Measurements from ENCODE around the gene ZNF709.
"Not testable (repeated sequence)": the region's sequence is repeated elsewhere in the genome, so short reads cannot be mapped to it uniquely, and the experiment has no call there.

Gene ZNF709

DNA sequence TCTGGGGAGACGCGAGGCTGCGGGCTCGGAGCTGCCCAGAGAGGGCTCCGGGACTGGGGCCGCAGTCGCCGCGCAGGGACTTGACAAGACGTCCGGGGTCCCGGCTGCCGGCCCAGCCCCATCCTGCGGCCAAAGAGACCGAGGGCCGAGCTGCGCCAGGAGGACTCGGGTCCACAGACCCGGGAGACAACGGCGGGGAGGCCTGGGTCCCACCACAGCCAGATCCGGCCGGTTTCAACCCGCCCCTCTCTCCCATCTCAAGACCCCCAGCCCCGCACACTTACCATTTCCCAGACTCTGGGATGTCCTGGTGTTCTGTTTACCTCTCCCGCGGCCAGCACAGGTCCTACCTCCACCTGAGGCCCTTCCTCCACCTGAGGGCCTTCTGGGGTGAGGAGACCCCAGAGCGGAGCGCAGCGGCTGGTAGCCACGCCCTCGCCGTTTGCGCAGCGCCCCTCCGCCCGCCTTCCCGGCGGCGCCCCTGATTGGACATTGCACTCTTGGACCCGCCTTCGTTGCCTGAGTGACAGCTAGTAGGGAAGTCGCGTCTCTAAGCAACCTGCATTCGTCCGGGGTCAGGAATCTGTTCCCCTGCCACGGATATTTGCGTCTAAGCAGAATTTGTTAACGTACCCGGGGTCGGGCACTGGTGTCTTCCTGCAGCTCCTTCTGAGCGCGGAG is at the start of gene ZNF709:
Gene ZNF709 (minus strand): TSS at position 446 of the 681 bp plus-strand sequence. CDS start 159 bp downstream, at position 287.
- no peak for DNase-seq

DNA sequence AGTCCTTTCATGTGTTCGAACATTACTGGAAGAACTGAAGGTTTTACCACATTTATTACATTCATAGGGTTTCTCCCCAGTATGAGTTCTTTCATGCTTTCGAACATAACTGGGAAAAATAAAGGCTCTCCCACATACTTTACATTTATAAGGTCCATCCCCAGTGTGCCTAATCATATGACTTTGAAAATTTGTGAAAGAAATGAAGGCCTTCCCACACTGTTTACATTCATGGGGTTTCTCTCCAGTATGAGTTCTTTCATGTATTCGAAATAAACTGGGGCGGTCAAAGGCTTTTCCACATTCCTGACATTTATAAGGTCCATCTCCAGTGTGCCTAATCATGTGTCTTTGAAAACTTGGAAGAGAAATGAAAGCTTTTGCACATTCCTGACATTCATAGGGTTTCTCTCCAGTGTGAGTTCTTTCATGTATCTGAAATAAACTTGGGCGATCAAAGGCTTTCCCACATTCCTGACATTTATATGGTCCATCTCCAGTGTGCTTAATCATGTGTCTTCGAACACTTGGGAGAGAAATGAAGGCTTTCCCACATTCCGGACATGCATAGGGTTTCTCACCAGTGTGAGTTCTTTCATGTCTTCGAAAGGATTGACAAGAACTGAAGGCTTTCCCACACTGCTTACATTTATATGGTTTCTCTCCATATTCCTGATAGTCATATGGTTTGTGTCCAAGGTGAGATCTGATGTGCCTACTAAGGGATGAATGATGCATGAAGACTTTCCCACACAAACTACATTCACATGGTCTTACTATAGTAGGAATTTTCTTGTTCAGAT is 42.6 kb upstream of the ZNF709 start:
- no peak for DNase-seq

DNA sequence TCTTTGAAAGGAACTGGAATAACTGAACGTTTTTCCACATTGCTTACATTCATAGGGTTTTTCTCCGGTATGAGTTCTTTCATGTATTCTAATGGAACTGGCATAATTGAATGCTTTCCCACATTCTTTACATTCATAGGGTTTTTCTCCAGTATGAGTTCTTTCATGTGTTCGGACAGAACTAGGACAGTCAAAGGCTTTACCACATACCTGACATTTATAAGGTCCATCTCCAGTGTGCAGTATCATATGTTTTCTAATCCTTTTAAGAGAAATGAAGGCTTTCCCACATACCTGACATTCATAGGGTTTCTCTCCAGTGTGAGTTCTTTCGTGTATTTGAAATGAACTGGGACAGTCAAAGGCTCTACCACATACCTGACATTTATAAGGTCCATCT is 41.9 kb upstream of the ZNF709 start:
- no peak for DNase-seq

DNA sequence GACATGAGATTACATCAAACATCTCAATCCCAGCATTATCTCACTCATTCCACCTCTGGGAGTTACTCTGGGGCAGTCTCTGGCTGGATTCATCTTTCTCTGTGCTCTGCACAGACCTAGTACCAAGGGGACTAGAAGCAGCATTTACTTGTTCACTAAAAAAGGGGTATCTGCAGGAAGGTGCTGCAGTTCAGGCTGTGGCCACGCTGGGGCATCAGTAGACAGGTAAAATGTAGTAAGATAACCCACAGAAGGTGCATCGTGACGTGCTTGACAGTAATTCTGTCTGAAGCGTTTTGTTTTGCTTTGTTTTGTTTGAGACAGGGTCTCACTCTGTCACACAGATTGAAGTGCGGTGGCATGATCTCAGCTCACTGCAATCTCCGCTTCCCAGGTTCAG is 37.4 kb upstream of the ZNF709 start:
- DNase-seq, result no peak

DNA sequence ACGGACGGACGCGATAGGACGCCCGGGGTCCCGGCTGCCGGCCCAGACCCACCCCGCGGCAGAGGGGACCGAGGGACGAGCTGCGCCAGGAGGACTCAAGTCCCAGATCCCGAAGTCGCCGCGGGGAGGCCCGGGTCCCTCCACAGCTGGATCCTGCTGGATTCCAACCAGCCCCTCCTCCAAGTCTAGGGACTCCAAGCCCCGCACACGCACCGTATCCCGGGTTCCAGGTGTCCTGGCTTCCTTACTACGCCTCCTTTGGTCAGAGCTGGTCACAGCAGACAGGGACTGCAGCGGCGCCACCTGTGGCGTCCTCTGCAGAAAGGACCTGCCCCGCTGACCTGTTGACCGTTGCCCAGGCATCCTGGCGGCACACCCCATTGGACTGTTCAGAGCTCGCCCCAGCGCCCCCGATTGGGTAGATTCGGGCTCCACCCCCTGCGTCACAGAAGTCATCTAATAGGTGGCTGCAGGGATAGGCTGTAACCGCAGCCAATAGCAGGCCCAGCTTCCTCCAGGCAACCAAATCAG is 29.0 kb upstream of the ZNF709 start:
- DNase-seq, result no peak

DNA sequence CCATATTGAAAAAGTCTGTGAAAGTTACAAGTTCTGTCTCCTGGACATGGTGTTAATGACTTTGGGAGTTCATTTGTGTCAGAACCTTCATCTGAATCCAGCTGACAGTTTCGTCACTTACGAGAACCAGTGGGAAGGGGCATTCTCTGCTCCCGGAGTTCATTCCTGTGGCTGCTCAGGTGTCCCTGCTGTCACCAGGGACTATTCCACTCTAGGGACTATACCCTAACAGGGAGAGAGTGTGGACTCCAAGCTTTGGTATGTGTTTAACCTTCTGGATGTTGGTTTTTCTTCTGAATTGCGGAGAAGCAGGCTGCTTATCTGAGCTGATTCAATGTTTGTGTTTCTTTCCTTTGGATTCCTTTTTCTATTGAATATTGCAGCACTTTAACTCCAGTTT is 12.4 kb upstream of the ZNF709 start:
- no peak for DNase-seq

DNA sequence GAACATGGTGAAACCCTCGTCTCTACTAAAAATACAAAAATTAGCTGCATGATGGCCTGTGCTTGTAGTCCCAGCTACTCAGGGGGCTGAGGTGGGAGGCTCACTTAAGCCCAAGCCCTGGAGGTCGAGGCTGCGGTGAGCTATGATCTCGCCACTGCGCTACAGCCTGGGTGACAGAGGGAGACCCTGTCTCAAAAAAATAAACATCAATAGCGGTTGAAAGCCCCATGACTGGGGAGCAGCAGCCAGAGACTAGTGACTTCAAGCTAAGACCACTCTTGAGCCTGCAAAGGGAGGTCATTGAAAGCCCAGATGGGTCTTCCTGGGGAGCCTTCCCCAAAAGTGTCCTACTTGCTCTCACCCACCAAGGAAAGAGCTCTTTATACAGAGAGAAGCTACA is 11.9 kb upstream of the ZNF709 start:
- DNase-seq, result no peak

DNA sequence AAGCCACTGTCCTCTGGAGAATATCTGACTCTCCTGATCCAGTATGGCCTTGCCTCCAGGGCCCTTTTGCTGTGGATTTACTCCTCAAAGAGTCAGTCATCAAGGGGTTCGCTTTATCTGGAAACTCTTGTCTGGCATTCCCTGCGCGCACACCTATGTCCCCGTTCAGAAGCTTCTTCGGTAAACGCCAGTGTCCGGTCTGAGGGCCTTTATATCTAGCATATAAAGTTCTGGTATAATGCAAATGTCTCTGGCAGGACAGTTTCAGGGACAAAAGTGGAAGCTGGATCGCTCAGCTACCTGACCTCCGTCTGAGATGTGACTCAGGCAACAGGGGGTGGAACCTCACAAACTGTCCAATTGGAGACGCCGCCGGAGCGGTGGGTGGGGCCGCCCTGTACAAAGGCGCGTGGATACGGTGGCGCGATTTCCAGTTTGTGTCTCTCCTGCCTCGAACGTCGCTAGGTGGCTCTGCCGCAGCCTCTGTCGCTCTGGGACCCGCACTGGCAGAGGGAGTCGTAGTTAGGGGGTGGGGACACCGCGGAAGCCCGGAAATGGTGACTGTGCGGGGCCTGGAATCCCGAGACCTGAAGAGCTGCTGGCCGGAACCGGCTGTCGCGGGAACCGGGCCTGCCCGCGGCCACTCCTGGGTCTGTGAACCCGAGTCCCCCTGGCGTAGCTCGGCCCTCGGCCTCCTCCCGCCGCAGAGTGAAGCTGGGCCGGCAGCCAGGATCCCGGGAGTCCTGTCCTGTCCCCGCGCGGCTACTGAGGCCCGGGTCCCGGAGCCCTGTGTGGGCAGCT is 10.6 kb upstream of the ZNF709 start:
- no peak for DNase-seq

DNA sequence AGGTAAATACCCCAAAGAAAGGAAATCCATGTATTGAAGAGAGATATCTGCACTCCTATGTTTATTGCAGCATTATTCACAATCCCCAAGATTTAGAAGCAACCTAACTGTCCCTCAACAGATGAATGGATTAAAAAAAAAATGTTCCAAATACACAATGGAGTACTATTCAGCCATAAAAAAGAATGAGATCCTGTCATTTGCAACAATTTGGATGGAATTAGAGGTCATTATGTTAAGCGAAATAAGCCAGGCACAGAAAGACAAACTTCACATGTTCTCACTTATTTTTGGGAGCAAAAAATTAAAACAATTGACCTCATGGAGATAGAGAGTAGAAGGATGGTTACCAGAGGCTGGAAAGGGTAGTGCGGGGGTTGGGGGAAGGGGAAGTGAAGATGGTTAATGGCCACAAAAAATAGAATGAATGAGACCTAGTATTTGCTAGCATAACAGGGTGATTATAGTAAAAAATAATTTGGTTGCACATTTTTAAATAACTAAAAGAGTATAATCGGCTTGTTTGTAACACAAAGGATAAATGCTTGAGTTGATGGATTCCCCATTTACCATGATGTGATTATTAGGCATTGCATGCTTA is 9.7 kb upstream of the ZNF709 start:
- DNase-seq, result no peak

DNA sequence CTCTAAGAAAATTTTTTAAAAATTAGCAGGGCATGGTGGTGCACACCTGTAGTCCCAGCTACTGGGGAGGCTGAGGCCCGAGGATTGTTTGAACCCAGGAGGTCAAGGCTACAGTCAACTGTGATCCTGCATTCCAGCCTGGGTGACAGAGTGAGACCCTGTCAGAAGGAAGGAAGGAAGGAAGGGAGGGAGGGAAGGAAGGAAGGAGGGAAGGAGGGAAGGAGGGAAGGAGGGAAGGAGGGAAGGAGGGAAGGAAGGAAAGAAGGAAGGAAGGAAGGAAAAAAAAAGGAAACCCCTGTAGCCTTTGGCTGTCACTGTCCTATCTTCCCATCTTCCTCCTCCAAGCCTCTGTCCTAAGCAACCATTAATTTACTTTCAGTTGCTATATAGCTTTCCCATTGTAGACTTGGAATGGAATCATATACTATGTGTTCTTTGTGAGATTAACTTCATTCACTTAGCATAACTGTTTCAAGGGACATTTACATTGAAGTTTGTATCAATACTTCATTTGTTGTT is 1.7 kb upstream of the ZNF709 start:
- not testable (repeated sequence) for DNase-seq

DNA sequence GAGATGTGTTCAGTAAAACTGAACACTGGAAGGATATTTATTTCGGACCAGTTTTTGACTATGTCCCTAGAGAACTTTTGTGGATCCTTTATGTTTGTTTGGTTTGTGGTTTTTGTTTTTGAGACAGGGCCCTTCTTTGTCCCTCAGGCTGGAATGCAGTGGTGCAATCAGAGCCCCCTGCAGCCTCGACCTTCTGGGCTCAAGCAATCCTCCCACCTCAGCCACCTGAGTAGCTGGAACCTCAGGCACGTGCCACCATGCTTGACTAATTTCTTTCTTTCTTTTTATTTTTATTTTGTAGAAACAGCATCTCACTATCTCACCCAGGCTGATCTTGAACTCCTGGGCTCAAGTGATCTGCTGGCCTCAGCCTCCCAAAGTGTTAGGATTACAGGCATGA is 955 bp upstream of the ZNF709 start:
- no peak for DNase-seq

DNA sequence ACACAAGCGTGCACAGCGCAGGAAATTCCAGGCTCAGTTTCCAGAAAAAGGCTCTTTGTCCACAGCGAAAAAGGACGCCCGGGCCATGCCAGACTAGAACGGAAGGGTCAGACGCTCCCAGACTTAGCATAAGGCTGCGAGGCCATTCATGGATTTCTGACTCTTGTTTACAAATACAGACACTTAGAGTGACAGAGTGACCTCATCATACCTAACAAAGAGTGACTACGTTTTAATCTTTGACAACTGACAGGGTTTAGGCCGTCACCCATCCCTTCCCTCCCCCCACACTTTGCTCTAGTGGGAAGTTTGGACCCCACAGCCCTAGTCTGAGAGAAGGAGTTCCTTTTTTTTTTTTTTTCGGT is 418 bp upstream of the ZNF709 start:
- DNase-seq, result no peak

DNA sequence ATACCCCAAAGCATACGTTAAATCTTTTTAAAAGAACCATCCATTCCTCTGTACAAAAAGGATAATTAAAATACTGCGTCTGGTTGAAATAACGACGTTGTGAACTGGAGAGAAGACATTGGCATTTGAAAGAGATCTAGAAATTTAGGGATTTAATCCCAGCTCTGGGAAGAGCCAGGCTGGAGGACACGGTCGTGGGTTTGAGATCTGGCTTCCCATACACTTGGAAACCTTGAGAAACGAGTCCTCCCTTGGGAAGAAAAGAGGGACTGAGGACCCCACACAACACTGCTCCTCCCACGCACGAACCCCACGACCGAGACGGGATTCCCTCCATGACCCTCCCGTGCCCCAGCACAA is 625 bp downstream of the ZNF709 start:
- DNase-seq, result no peak

DNA sequence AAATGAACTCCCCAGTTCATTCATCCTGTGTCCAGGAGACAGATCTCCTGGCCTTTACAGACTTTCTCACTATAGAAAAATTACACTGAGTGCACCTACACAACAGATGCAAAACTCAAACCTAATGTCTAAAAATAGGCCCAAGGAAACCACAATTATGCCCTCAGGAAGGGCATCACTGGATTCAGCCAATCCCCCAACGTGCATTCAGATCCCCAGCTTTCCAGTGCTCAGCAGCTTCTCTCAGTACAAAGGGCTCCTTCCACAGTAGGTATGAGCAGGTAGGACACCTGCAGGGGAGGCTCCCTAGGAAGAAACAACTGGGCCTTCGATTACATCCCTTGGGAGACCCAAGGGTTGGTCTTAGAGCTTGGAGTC is 2.1 kb downstream of the ZNF709 start:
- no peak for DNase-seq

DNA sequence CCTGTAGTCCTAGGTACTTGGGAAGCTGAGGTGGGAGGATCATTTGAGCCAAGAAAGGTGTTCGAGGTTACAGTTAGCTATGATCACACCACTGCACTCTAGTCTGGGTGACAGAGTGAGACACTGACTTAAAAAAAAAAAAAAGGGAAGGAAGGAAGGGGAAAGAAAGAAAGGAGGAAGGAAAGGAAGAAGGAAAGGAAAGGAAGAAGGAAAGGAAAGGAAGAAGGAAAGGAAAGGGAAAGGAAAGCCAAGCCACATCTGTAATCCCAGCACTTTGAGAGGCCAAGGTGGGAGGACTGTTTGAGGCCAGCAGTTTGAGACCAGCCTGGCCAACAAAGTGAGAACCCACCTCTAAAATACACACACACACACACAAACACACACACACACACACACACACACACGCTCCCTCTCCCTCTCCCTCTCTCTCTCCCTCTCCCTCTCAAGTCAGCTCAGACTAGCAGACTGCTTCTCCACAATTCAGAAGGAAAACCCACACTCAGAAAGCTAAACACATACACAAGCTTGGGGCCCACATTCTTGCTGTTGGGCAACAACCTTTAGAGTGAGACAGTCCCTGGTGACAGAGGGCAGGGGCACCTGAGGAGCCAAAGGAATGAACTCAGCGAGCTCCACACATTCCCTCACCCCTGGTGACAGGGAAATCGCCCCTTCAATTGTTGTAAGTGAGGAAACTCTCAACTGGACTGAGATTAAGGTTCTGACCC is 2.7 kb downstream of the ZNF709 start:
- DNase-seq, result no peak

DNA sequence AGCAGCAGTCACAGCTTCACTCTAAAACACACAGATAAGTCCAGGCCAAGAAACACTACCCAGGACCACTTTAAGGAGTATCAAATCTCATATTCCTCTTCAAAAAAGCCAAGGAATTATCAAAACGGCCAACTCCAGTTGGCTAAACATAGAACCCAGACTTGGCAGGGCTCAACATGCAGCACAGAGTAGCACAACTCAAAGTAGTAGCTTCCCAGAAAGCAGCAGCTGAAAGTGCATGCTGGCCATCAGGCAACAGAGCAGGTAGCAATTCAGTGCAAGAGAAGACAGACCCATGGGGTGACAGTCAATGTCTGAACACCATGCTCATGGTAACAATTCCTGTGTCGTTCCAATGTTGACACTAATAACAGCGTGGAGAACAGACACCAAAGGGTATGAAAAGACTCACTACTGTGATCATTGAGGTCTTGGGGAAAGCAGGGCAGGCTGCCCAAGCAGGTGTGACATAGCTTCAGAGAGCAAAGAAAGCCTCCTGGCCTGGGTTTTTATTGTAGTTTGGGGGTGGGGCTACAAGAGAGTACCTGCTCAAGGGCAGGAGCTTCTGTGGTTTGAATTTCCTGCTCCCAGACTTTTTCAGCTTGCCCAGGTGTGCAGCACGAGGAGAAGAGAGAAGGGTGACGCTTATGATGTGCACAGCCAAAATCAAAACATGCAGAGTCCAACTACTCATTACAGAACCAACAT is 6.2 kb downstream of the ZNF709 start:
- DNase-seq, result no peak

DNA sequence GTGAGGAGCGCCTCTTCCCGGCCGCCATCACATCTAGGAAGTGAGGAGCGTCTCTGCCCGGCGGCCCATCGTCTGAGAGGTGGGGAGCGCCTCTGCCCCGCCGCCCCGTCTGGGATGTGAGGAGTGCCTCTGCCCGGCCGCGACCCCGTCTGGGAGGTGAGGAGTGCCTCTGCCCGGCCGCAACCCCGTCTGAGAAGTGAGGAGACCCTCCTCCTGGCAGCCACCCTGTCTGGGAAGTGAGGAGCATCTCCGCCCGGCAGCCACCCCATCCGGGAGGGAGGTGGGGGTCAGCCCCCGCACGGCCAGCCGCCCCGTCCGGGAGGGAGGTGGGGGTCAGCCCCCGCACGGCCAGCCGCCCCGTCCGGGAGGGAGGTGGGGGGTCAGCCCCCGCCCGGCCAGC is 17.0 kb downstream of the ZNF709 start:
- not testable (repeated sequence) for DNase-seq

DNA sequence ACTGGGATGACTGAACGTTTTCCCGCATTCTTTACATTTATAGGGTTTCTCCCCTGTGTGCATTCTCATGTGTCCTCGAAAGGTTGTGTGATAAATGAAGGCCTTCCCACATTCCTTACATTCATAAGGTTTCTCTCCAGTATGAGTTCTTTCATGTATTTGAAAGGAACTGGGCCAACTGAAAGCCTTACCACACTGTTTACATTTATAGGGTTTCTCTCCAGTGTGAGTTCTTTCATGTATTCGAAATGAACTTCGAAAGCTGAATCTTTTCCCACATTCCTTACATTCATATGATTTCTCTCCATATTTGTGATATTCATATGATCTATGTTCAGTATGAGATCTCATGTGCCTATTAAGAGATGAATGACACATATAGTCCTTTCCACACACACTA is 19.4 kb downstream of the ZNF709 start:
- DNase-seq, result no peak

DNA sequence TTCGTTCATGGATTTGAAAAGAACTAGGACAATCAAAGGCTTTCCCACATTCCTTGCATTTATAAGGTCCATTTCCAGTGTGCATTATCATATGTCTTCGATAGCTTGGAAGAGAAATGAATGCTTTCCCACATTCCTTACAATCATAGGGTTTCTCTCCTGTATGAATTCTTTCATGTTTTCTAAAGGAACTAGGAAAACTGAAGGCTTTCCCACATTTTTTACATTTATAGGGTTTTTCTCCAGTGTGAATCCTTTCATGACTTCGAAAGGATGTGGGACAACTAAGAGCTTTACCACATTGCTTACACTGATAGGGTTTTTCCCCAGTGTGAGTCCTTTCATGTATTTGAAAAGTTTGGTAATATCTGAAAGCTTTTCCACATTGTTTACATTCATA is 19.8 kb downstream of the ZNF709 start:
- DNase-seq, result no peak

DNA sequence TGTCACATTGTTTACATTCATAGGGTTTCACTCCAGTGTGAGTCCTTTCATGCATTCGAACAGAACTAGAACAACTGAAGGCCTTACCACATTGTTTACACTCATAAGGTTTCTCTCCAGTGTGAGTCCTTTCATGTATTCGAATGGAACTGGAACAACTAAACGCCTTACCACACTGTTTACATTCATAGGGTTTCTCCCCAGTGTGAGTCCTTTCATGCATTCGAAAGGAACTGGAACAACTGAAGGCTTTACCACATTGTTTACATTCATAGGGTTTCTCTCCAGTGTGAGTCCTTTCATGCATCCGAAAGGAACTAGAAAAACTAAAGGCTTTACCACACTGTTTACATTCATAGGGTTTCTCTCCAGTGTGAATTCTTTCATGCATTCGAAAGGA is 20.5 kb downstream of the ZNF709 start:
- not testable (repeated sequence) for DNase-seq

DNA sequence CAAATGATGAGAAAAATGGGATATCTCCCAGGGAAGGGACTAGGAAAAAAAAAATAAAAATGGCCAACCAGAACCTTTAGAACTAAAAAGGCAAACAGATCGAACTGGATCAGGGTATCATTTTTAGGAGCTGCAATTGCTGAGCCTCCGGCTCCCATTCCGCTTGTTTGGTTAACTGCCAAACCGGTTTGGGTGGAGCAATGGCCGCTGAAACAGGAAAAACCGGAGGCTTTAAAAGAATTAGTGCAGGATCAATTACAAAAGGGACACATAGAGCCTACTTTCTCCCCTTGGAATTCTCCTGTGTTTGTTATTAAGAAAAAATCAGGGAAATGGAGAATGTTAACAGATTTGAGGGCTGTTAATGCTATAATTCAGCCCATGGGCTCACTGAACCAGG is 31.1 kb downstream of the ZNF709 start:
- no peak for DNase-seq

DNA sequence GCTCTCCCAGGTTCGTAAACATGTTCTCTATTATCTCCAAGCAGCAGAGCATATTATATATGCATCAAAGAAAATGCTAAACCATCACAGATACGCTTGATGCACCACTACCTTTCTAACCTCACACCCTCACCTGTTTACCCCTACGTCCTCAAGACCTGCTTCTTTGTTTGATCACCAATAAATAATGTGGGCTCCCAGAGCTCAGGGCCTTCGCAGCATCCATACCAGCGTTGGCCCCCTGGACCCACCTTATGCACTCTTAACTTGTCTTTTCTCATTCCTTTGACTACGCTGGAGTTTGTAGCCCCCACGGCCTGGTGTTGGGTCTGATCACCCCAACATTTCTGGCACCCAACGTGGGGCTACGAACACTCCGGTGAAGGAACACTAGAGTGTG is 33.8 kb downstream of the ZNF709 start:
- no peak for DNase-seq
